PFSK-1 (cell line): ENCODE measurements around the gene UCN2.

Experiments
- FOXP2 ChIP-seq: optimal IDR thresholded peaks from 2 replicates; pipeline ENCODE3; 2011; ENCODE audit warnings: borderline replicate concordance, control low read depth, inconsistent platforms; ENCODE audit not compliant: insufficient read depth; ENCODE audit errors: extremely low read length, extremely low read depth
- POLR2AphosphoS5 ChIP-seq: IDR thresholded peaks from 2 replicates; pipeline ENCODE4 v1.6.1; 2012; ENCODE audit warnings: low read depth, mild to moderate bottlenecking, control low read depth, low read length, moderate library complexity
- REST ChIP-seq, 2 experiments: IDR thresholded peaks; 2 replicates each; pipeline versions ENCODE4 v1.6.1 to v1.8.0; 2011 to 2012; ENCODE audit warnings: low read depth in 2 of 2, low read length in 2 of 2, control low read depth in 1 of 2, inconsistent platforms in 1 of 2, mild to moderate bottlenecking in 1 of 2, moderate library complexity in 1 of 2; ENCODE audit not compliant: insufficient read depth in 1 of 2
- SIN3A ChIP-seq: IDR thresholded peaks from 2 replicates; pipeline ENCODE4 v1.6.1; 2012; ENCODE audit warnings: mild to moderate bottlenecking, low read length, moderate library complexity, borderline replicate concordance; ENCODE audit not compliant: insufficient read depth
- TAF1 ChIP-seq: IDR thresholded peaks from 2 replicates; pipeline ENCODE4 v1.6.1; 2012; ENCODE audit warnings: low read length, control low read depth, borderline replicate concordance; ENCODE audit not compliant: insufficient read depth

Gene UCN2

GRCh38 chr3:48591886-48592518 lies 28.4 kb upstream of the UCN2 start:
- TF ChIP-seq FOXP2 = no peak
- TF ChIP-seq TAF1 = no peak
- TF ChIP-seq REST (IDR thresholded peaks at IDR 0.05; ENCODE audit: insufficient read depth in 1 of 2, low read depth in 2 of 2, low read length in 2 of 2) = no peak
- no peak for TF ChIP-seq SIN3A
- no peak for TF ChIP-seq POLR2AphosphoS5

GRCh38 chr3:48591436-48591835 lies 27.9 kb upstream of the UCN2 start:
- TF ChIP-seq FOXP2 (no peak), POLR2AphosphoS5 (no peak), SIN3A (no peak)

GRCh38 chr3:48588230-48588629 lies 24.6 kb upstream of the UCN2 start:
- TF ChIP-seq FOXP2 = no peak
- TF ChIP-seq TAF1 = no peak
- no peak for TF ChIP-seq REST (IDR thresholded peaks at IDR 0.05; ENCODE audit: insufficient read depth in 1 of 2, low read depth in 2 of 2, low read length in 2 of 2)
- TF ChIP-seq POLR2AphosphoS5 = no peak
- no peak for TF ChIP-seq SIN3A

- TF ChIP-seq FOXP2 (no peak), SIN3A (no peak)
Observed at GRCh38 chr3:48587686-48588085, 24.1 kb upstream of the UCN2 start.

- TF ChIP-seq POLR2AphosphoS5 (no peak), TAF1 (no peak), SIN3A (no peak), FOXP2 (no peak), REST (IDR thresholded peaks at IDR 0.05; ENCODE audit: insufficient read depth in 1 of 2, low read depth in 2 of 2, low read length in 2 of 2) (no peak)
Observed at GRCh38 chr3:48585411-48585810, 21.8 kb upstream of the UCN2 start.

- TF ChIP-seq SIN3A (no peak), FOXP2 (no peak), TAF1 (no peak), REST (IDR thresholded peaks at IDR 0.05; ENCODE audit: insufficient read depth in 1 of 2, low read depth in 2 of 2, low read length in 2 of 2) (no peak), POLR2AphosphoS5 (no peak)
Observed at GRCh38 chr3:48584836-48585235, 21.3 kb upstream of the UCN2 start.
